ENCODE results near the gene PLEK2.
"Not testable (repeated sequence)": the region's sequence is repeated elsewhere in the genome, so short reads cannot be mapped to it uniquely, and the experiment has no call there.

The PLEK2 gene

GRCh38 chr14:67429510-67430205 lies 17.7 kb upstream of the PLEK2 start:
- in situ Hi-C loops (cut with MboI; ENCODE audit: low sequenced_read_pairs), result no loop called here

- in situ Hi-C loops (cut with MboI; ENCODE audit: low sequenced_read_pairs), result no loop called here
These were observed 16.6 kb upstream of the PLEK2 start for GRCh38 chr14:67428501-67429031.

- in situ Hi-C loops (cut with MboI; ENCODE audit: low sequenced_read_pairs), result no loop called here
These were observed 15.1 kb upstream of the PLEK2 start for GRCh38 chr14:67426983-67427606.

DNA sequence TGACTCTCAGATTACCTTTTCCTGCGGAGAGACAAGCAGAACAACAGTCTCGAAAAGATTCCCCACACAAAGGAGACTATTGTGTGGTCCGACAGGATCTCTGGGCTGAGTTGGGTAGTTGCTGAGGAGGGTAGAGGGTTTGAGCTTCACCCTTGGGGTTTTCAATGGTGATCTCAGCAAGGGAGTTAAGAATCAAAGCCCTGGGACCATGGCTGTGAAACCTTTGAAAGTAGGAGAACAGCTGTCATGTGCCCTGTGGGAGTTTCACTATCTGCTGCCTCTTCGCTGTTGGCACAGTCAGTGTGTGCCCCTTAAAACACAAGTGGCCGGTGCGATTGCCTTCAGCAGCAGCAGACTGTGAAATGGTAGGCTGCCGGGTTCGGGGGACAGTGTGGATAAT lies 14.2 kb upstream of the PLEK2 start:
- in situ Hi-C loops (cut with MboI; ENCODE audit: low sequenced_read_pairs), result no loop called here

DNA sequence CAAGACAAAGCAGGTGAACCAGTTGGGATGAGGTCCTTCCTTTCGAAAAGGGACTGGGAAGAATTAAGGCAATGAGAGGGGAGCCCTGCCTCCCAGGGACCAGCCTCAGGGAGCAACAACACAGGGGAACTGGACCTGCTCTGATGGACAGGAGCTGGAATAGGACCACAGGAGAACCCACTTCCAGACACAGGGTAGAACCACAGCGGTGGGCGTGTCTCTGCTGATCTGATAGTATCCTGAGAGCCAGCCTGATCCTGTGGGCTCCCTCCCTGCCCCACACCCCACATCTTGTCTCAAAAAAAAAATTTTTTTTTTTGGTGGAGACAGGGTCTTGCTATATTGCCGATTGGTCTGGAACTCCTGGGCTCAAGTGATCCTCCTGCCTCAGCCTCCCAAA lies 13.6 kb upstream of the PLEK2 start:
- in situ Hi-C loops (cut with MboI; ENCODE audit: low sequenced_read_pairs), result no loop called here

DNA sequence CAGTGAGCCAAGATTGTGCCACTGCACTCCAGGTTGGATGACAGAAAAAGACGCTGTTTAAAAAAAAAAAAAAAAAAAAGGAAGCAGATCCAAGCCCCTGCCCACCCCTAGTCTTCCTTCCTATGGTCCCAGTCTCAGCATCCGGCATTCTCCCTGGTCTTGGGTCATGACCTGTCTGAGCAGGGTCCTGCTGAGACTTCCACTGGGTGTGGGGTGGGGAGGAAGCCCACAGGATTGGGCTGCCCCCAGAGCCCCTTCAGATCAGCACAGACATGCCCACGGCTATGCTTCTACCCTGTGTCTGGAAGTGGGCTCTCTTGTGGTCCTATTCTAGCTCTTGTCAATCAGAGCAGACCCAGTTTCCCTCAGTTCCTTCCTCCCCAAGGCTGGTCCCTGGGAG lies 12.6 kb upstream of the PLEK2 start:
- in situ Hi-C loops (cut with MboI; ENCODE audit: low sequenced_read_pairs), result no loop called here

GRCh38 chr14:67423424-67423823 lies 11.5 kb upstream of the PLEK2 start:
- in situ Hi-C loops (cut with MboI; ENCODE audit: low sequenced_read_pairs), result no loop called here

DNA sequence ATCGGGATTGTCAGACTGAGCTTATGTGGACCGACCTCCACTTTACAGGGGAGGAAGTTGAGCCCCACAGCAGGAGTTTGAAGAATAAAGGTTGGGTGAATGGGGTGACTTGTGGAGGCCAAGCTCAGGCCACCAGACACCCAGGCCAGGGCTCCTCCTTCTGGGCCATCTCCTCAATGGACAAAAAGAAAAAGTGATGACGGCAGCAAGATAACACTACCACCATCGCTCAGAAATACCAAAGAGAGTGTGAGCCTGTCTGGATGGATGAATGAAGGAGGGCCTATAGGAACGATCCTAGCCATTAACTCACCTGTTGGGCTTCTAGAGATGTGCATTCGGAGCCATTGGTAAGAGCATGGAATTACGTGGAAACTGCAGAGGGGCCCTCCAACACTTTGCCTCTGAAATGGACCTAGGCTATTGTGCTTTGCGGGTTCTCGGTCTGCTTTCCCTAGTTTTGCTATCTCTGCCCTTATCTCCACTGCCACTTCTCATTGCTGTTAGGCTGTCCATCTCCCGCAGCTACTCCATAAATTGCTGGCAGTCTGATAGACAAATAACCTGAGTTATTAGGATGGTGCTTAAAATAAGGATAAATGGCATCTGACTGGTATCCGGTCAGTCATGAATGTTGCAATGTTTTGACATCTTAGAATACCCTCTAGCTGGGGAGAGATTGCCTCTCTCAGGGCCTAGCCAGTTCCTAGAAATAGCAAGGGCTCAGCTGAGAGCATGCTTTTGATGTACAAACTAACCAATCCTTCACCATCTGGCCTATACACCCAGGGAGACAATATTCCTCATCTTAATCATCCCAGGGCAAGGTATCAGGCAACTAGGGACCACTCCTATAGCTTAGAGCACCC lies 9.6 kb upstream of the PLEK2 start:
- in situ Hi-C loops (cut with MboI; ENCODE audit: low sequenced_read_pairs), result no loop called here

DNA sequence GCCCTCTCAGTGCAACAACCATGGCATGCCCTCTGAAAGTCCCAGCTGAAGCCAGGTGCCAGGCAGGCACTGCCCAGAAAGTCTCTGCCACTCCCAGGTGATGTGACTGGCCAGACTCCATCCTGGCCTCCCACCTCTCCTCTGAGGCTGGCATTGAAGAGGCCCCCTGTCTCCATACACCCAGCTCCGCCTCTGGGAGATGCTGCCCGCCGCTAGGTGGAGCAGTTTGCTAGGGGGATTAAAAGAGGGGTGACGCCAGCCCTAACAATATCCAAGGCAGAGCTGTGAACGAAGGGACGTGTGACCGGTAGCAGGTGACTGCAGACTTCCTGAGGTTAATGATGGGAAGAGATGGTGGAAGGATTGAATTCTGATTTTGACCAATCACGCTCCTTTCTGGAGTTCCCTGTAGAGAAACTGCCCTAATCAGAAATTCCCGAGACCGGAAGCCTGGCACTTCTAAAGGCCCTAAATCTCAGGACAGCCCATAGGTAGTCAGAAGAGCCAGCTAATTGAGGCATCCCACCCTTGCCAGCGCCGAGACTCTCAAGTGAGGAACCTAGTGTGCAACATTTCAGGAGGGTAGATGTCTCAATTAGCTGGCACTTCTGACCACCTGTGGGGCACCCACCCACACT lies 8.3 kb upstream of the PLEK2 start:
- in situ Hi-C loops (cut with MboI; ENCODE audit: low sequenced_read_pairs), result no loop called here

- in situ Hi-C loops (cut with MboI; ENCODE audit: low sequenced_read_pairs), result no loop called here
These were observed 6.6 kb upstream of the PLEK2 start for GRCh38 chr14:67418401-67419191.

DNA sequence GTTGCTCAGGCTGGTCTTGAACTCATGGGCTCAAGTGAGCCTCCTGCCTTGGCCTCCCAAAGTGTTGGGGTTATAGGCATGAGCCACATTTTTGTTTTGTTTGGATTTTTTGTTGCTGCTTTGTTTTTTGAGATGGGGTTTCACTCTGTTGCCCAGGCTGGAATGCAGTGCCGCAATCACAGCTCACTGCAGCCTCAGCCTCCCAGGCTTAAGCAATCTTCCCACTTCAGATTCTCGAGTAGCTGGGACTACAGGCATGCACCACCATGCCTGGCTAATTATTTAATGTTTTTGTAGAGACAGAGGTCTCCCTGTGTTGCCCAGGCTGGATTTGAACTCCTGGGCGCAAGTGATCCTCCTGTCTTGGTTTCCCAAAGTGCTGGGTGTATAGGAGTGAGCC lies 5.7 kb upstream of the PLEK2 start:
- in situ Hi-C loops (cut with MboI; ENCODE audit: low sequenced_read_pairs), result no loop called here

GRCh38 chr14:67416810-67417209 lies 4.8 kb upstream of the PLEK2 start:
- in situ Hi-C loops (cut with MboI; ENCODE audit: low sequenced_read_pairs), result no loop called here

GRCh38 chr14:67416085-67416484 lies 4.1 kb upstream of the PLEK2 start:
- in situ Hi-C loops (cut with MboI; ENCODE audit: low sequenced_read_pairs), result no loop called here

- in situ Hi-C loops (cut with MboI; ENCODE audit: low sequenced_read_pairs), result not testable (repeated sequence)
These were observed 3.6 kb upstream of the PLEK2 start for GRCh38 chr14:67415610-67416009.

GRCh38 chr14:67413806-67414769 lies 2.1 kb upstream of the PLEK2 start:
- in situ Hi-C loops (cut with MboI; ENCODE audit: low sequenced_read_pairs), result no loop called here

- in situ Hi-C loops (cut with MboI; ENCODE audit: low sequenced_read_pairs), result no loop called here
These were observed 595 bp downstream of the PLEK2 start for GRCh38 chr14:67411370-67411769.

- in situ Hi-C loops (cut with MboI; ENCODE audit: low sequenced_read_pairs), result no loop called here
These were observed 1.7 kb downstream of the PLEK2 start for GRCh38 chr14:67410313-67410712.

DNA sequence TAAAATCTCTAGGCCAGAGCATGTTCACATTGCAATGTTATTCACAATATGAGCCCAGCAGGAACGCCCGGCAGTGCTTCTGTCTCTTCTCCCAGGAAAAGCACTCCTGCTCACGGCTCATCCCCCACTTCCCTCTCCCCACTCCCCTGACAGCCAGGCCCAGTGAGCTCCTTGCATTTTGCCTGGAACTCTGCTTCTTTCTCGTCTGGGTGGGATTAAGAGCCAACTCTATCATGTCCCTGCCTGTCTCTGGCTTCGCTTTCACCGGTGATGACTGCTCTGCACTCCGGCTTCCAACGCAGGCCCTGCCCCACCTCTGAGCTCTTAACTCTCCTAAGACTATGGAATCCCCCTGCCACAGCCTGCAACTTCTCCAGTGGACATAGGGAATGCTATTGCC lies 2.5 kb downstream of the PLEK2 start:
- in situ Hi-C loops (cut with MboI; ENCODE audit: low sequenced_read_pairs), result no loop called here

DNA sequence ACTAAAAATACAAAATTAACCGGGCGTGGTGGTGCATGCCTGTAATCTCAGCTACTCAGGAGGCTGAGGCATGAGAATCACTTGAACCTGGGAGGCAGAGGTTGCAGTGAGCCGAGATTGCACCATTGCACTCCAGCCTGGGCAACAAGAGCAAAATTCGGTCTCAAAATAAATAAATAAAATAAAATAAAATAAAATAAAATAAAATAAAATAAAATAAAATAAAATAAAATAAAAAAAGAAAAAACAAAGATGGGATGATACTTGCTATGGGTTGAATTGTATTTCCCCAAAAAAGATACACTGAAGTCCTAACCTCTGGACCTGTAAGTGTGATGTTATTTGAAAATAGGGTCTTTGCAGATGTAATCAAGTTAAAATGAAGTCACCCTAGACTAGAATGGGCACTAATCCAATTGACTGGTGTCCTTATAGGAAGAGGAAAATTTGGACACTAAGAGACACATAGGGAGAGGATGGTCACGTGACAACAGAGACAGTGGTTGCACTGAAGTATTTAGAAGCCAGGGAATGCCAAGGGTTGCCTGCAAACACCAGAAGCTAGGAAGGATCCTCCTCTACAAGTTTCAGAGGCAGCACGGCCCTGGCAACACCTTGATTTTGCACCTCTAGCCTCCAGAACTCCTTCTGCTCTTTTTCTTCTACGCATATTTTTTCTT lies 3.7 kb downstream of the PLEK2 start:
- in situ Hi-C loops (cut with MboI; ENCODE audit: low sequenced_read_pairs), result not testable (repeated sequence)

Measured in hTERT RPE-1 (cell line).